ENCODE data around the gene FOXN3. TPM values are rescaled to one million over a fixed set of nuclear protein-coding genes. Genes with fewer than 3 reads are reported as not detected.
"Not testable (repeated sequence)": the region's sequence is repeated elsewhere in the genome, so short reads cannot be mapped to it uniquely, and the experiment has no call there.

FOXN3 gene
- total and polyA plus RNA-seq, 2 donors (not counting 3 experiments of a cell fraction or from before 2014, with no cell fraction given): 16.9 to 41.8 TPM

DNA sequence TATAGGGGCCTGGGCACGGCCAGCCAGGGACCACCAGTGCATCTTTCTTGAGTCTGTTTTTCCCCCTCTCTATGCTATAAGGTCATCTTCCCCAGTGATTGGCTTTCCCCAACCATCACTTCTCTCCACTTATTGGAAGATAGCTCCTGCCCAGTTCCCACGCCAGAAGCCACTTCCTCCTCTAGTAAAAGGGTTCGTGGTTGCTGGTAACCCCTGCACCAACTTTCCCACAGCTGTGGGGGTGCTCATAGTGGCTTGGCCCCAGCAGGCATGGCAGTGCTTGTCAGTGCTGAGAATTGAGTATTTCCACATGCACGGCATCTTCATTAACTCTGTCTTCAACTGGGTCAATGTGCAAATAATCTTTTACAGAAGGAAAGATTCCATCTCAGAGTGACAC is 215.4 kb downstream of the FOXN3 start:
- TF ChIP-seq MAX (IDR thresholded peaks at IDR 0.05; ENCODE audit: insufficient read depth, insufficient read length) (no peak), GATA2 (IDR thresholded peaks at IDR 0.05; ENCODE audit: insufficient read depth, insufficient read length, low read depth, low read length) (no peak), MYC (IDR thresholded peaks at IDR 0.05; ENCODE audit: low read depth, low read length) (no peak), POLR2A (IDR thresholded peaks at IDR 0.05; ENCODE audit: low read depth, low read length) (no peak), CTCF (IDR thresholded peaks at IDR 0.05; ENCODE audit: extremely low read depth in 1 of 2, insufficient read depth in 1 of 2, low read depth in 1 of 2, low read length in 2 of 2) (no peak)
- no peaks in the 10 kb centered on the region for H3K4me1 ChIP-seq (ENCODE audit: control insufficient read depth, extremely low read depth, insufficient read depth, low read length)
- no peaks in the 10 kb centered on the region for H3K79me2 ChIP-seq (ENCODE audit: control insufficient read depth, insufficient read depth, low read length)
- no peaks in the 10 kb centered on the region for H4K20me1 ChIP-seq (replicated peaks; ENCODE audit: control insufficient read depth, extremely low read depth, insufficient read depth, low read length)
- H3K9ac ChIP-seq (replicated peaks; ENCODE audit: extremely low read depth, insufficient read depth, low read length): no peak overlapping the region
- ChIA-PET CTCF (interaction anchor here (1.5 kb wide), 1 partner anchor 11 kb away, joined by 5 read pairs; no protein-coding TSS in a partner anchor), POLR2A (no interaction called here)
- H3K27me3 ChIP-seq (ENCODE audit: control insufficient read depth in 2 of 2, insufficient read depth in 2 of 2, low read length in 2 of 2): no peaks in the 10 kb centered on the region
- no peak overlapping the region for H3K27ac ChIP-seq (ENCODE audit: insufficient read depth, low read depth, low read length)
- H3K9me3 ChIP-seq (replicated peaks; ENCODE audit: control insufficient read depth, insufficient read depth, low read length): no peaks in the 10 kb centered on the region
- BruUV-seq (replicated peaks): no TSS peak
- no peaks in the 10 kb centered on the region for H3K36me3 ChIP-seq (ENCODE audit: control insufficient read depth in 2 of 2, extremely low read depth in 1 of 2, insufficient read depth in 2 of 2, low read length in 2 of 2)
- dilution Hi-C loops (cut with MboI; ENCODE audit: extremely low pct_ligation_motif_present, low sequenced_read_pairs): no loop called here
- no peak overlapping the region for H3K4me2 ChIP-seq (ENCODE audit: insufficient read depth, low read length)
- DNase-seq (ENCODE audit: low read depth, low spot score) (no peak), FAIRE-seq (no peak)
- no peak overlapping the region for H3K4me3 ChIP-seq (replicated peaks in 1 of 3; ENCODE audit: insufficient read depth in 1 of 3, low read depth in 1 of 3, low read length in 3 of 3)
- H2AFZ ChIP-seq (ENCODE audit: low read depth, low read length): no peak overlapping the region
- intact Hi-C loops (cut with micrococcal nuclease): no loop called here
- no peaks in the 10 kb centered on the region for H3K9me1 ChIP-seq (replicated peaks; ENCODE audit: control insufficient read depth, extremely low read depth, insufficient read depth, low read length)

DNA sequence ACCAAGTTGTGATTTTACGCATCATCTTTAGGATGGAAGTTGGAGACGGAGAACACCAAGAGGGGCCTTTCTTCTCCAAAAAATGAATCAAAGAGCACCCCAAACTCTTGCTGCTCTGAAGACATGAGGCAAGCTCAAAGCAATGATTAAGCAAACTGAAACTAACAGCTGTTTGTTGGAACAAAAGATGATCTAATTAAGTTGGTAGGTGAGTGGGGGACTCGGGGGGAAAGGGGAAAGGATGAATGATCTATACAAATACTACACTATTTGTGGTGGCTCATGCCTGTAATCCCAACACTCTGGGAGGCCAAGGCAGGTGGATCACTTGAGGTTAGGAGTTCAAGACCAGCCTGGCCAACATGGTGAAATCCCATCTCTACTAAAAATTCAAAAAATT is 217.7 kb downstream of the FOXN3 start:
- H3K4me2 ChIP-seq (ENCODE audit: insufficient read depth, low read length); FAIRE-seq; H3K4me1 ChIP-seq (ENCODE audit: control insufficient read depth, extremely low read depth, insufficient read depth, low read length); dilution Hi-C loops (cut with MboI; ENCODE audit: extremely low pct_ligation_motif_present, low sequenced_read_pairs); H3K79me2 ChIP-seq (ENCODE audit: control insufficient read depth, insufficient read depth, low read length); H3K27ac ChIP-seq (ENCODE audit: insufficient read depth, low read depth, low read length); H3K9ac ChIP-seq (replicated peaks; ENCODE audit: extremely low read depth, insufficient read depth, low read length); POLR2A ChIA-PET; H3K36me3 ChIP-seq (ENCODE audit: control insufficient read depth in 2 of 2, extremely low read depth in 1 of 2, insufficient read depth in 2 of 2, low read length in 2 of 2); DNase-seq (ENCODE audit: low read depth, low spot score); H3K27me3 ChIP-seq (ENCODE audit: control insufficient read depth in 2 of 2, insufficient read depth in 2 of 2, low read length in 2 of 2); BruUV-seq (replicated peaks); H3K4me3 ChIP-seq (replicated peaks in 1 of 3; ENCODE audit: insufficient read depth in 1 of 3, low read depth in 1 of 3, low read length in 3 of 3); intact Hi-C loops (cut with micrococcal nuclease); H2AFZ ChIP-seq (ENCODE audit: low read depth, low read length); H3K9me1 ChIP-seq (replicated peaks; ENCODE audit: control insufficient read depth, extremely low read depth, insufficient read depth, low read length); H3K9me3 ChIP-seq (replicated peaks; ENCODE audit: control insufficient read depth, insufficient read depth, low read length); H4K20me1 ChIP-seq (replicated peaks; ENCODE audit: control insufficient read depth, extremely low read depth, insufficient read depth, low read length): not testable (repeated sequence)
- CTCF ChIA-PET: interaction anchor here (1.0 to 1.1 kb wide), 2 partner anchors 9 to 216 kb away, joined by 3 read pairs; no protein-coding TSS in a partner anchor
